ENCODE measurements around the gene FLYWCH2. TPM values are rescaled to one million over a fixed set of nuclear protein-coding genes. Genes with fewer than 3 reads are reported as not detected.

Gene FLYWCH2
- total RNA-seq, 1 donor from 2014 or later: 15.8 TPM

GRCh38 chr16:2846511-2847310, 36.3 kb upstream of the FLYWCH2 start:
- Histone ChIP-seq H3K79me2 (ENCODE audit: low read depth) (no peaks in the 10 kb centered on the region), H3K4me1 (no peaks in the 10 kb centered on the region), H3K27ac (no peak overlapping the region), H3K9me3 (ENCODE audit: low read depth) (no peaks in the 10 kb centered on the region), H3K4me3 (no peak overlapping the region), H3F3A (ENCODE audit: low read depth) (no peaks in the 10 kb centered on the region), H3K36me3 (no peaks in the 10 kb centered on the region), H2AFZ (replicated peaks) (no peak overlapping the region), H4K20me1 (ENCODE audit: low read depth) (no peaks in the 10 kb centered on the region), H3K4me2 (no peak overlapping the region), H3K9ac (no peak overlapping the region), H3K27me3 (peaks cover 25% of the 10 kb centered on the region)
- H3K27ac Mint-ChIP-seq: no peak overlapping the region
- DNase-seq (ENCODE audit: low spot score): no peak
- H3K27me3 Mint-ChIP-seq (ENCODE audit: insufficient read depth, low read depth): peaks cover 9% of the 10 kb centered on the region
- no peak for TF ChIP-seq EZH2phosphoT487 (IDR thresholded peaks at IDR 0.05)
- TF ChIP-seq CTCF (IDR thresholded peaks at IDR 0.05): no peak
- TF ChIP-seq EZH2 (IDR thresholded peaks at IDR 0.05): no peak
- peaks cover 2% of the 10 kb centered on the region for H3K9me3 Mint-ChIP-seq
- no peaks in the 10 kb centered on the region for H3K36me3 Mint-ChIP-seq
- no peaks in the 10 kb centered on the region for H3K4me1 Mint-ChIP-seq
- no peak overlapping the region for H3K4me3 Mint-ChIP-seq

DNA sequence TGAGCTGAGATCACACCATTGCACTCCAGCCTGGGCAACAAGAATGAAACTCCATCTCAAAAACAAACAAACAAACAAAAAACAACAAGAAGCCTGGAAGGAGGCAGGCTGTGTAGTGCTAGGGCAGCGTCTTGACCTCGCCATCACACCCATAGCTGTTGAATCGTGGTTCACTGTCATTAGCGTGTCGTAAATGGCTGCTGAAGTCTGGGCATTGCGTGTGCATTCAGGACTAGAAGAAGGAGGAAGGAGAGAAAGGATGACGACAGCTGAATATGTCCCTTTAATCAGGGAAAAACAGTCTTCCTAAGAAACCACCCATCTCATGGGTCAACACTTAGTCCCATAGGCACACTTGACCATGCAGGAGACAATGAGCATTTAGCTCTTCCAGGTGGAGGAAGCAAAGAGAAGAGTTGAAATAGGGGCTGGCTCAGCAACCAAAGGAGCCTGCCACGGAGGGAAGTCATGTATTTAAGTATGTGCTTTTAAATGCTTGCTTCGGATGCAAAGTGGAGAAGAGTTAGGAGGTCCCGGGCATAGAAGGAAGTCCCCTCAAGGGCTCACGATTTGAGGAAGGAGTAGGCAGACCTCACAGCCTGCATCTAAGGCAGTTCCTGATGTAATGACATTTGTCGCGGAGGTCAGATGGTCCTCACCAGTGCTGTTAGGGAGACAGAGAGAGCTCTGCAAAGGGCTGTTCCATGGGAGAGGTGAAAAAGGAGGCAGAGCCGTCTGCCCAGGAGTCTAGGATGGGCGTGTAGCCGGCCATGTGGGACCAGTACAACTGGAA, 33.9 kb upstream of the FLYWCH2 start:
- H3K27ac ChIP-seq: no peak overlapping the region
- H3K27me3 ChIP-seq: peaks cover 15% of the 10 kb centered on the region
- no peak overlapping the region for H2AFZ ChIP-seq (replicated peaks)
- H3K36me3 ChIP-seq: no peaks in the 10 kb centered on the region
- peaks cover 1% of the 10 kb centered on the region for H3K9me3 ChIP-seq (ENCODE audit: low read depth)
- no peak overlapping the region for H3K4me3 ChIP-seq
- H3K9ac ChIP-seq: no peak overlapping the region
- DNase-seq (ENCODE audit: low spot score): no peak
- H3F3A ChIP-seq (ENCODE audit: low read depth): no peaks in the 10 kb centered on the region
- no peak overlapping the region for H3K4me2 ChIP-seq
- TF ChIP-seq CTCF (IDR thresholded peaks at IDR 0.05) (no peak), EZH2phosphoT487 (IDR thresholded peaks at IDR 0.05) (no peak), EZH2 (IDR thresholded peaks at IDR 0.05) (no peak)
- no peak overlapping the region for H3K4me3 Mint-ChIP-seq
- no peaks in the 10 kb centered on the region for H3K4me1 Mint-ChIP-seq
- no peaks in the 10 kb centered on the region for H3K36me3 Mint-ChIP-seq
- peaks cover 4% of the 10 kb centered on the region for H3K9me3 Mint-ChIP-seq
- no peak overlapping the region for H3K27ac Mint-ChIP-seq
- H3K27me3 Mint-ChIP-seq (ENCODE audit: insufficient read depth, low read depth): peaks cover 9% of the 10 kb centered on the region
- no peaks in the 10 kb centered on the region for H4K20me1 ChIP-seq (ENCODE audit: low read depth)
- no peaks in the 10 kb centered on the region for H3K4me1 ChIP-seq
- H3K79me2 ChIP-seq (ENCODE audit: low read depth): no peaks in the 10 kb centered on the region

GRCh38 chr16:2852003-2852730, 30.8 kb upstream of the FLYWCH2 start:
- DNase-seq (ENCODE audit: low spot score): no peak
- H3K9me3 Mint-ChIP-seq: peaks cover 14% of the 10 kb centered on the region
- H3K27me3 Mint-ChIP-seq (ENCODE audit: insufficient read depth, low read depth): peaks cover 19% of the 10 kb centered on the region
- TF ChIP-seq CTCF (IDR thresholded peaks at IDR 0.05): no peak
- no peak for TF ChIP-seq EZH2 (IDR thresholded peaks at IDR 0.05)
- TF ChIP-seq EZH2phosphoT487 (IDR thresholded peaks at IDR 0.05): no peak
- H3K27ac Mint-ChIP-seq: no peak overlapping the region
- Histone ChIP-seq H3K4me2 (no peak overlapping the region), H3K27ac (no peak overlapping the region), H3K4me3 (no peak overlapping the region), H3F3A (ENCODE audit: low read depth) (no peaks in the 10 kb centered on the region), H3K79me2 (ENCODE audit: low read depth) (no peaks in the 10 kb centered on the region), H3K9me3 (ENCODE audit: low read depth) (peaks cover 4% of the 10 kb centered on the region), H3K9ac (no peak overlapping the region), H4K20me1 (ENCODE audit: low read depth) (no peaks in the 10 kb centered on the region), H3K36me3 (no peaks in the 10 kb centered on the region), H3K27me3 (peaks cover 20% of the 10 kb centered on the region), H3K4me1 (no peaks in the 10 kb centered on the region), H2AFZ (replicated peaks) (no peak overlapping the region)
- H3K4me1 Mint-ChIP-seq: no peaks in the 10 kb centered on the region
- no peak overlapping the region for H3K4me3 Mint-ChIP-seq
- peaks cover 3% of the 10 kb centered on the region for H3K36me3 Mint-ChIP-seq
